Suprapubic skin (tissue), 4 donors: ENCODE results near the gene SLC25A29. TPM values are rescaled to one million over a fixed set of nuclear protein-coding genes. Genes with fewer than 3 reads are reported as not detected.
A peak's percentile ranks its signal among the peaks of the same experiment; 100 is the strongest.

ENCODE experiments used
- DNase-seq, 2 donors: peaks; one replicate each; pipeline ENCODE4 v3.0.0-alpha.2; 2019; ENCODE audit warnings: low spot score in 2 of 2
- H3K27ac ChIP-seq: fragments of 200-600 bp; sonication (generic); one replicate; pipeline ENCODE4 v1.5.1; 2019
- H3K27me3 ChIP-seq: fragments of 200-600 bp; sonication (generic); one replicate; pipeline ENCODE4 v1.5.1; 2019
- H3K36me3 ChIP-seq: fragments of 200-600 bp; sonication (generic); one replicate; pipeline ENCODE4 v1.5.1; 2019
- H3K4me1 ChIP-seq: fragments of 200-600 bp; sonication (generic); one replicate; pipeline ENCODE4 v1.5.1; 2019
- H3K4me3 ChIP-seq: fragments of 200-600 bp; sonication (generic); one replicate; pipeline ENCODE4 v1.5.1; 2019; ENCODE audit warnings: mild to moderate bottlenecking
- H3K9me3 ChIP-seq: fragments of 200-600 bp; sonication (generic); one replicate; pipeline ENCODE4 v1.5.1; 2019
- EP300 ChIP-seq: sonication (generic); formaldehyde crosslinking; IDR thresholded peaks from one replicate; pipeline ENCODE4 v1.6.1; 2017; ENCODE audit warnings: antibody characterized with exemption
- POLR2A ChIP-seq, 2 donors: fragments of 450-650 bp; IDR thresholded peaks; one replicate each; pipeline ENCODE4 v1.6.1; 2017; ENCODE audit warnings: antibody characterized with exemption in 2 of 2, mild to moderate bottlenecking in 2 of 2, moderate library complexity in 2 of 2
- POLR2AphosphoS5 ChIP-seq, 3 donors: sonication (generic); formaldehyde crosslinking; IDR thresholded peaks; one replicate each; pipeline ENCODE4 v1.6.1; 2017; ENCODE audit warnings: antibody characterized with exemption in 3 of 3
- WGBS: methylation state at CpG from one replicate; pipeline ENCODE4 v1.1.5; 2018; 5-methylcytosine and 5-hydroxymethylcytosine counted together
- total RNA-seq, 4 donors: library from RNA; depleted of rRNA; stranded (reverse); fragments of >200 nt; gene quantifications; one replicate each; pipeline ENCODE4 v1.1.0, GENCODE V29; 2016
- TF ChIP-seq, protein P1 (sequence below), 2 donors: fragments of 200-600 bp in 1 of 2; fragments of 450-650 bp in 1 of 2; sonication (generic) in 1 of 2; IDR thresholded peaks; one replicate each; pipeline ENCODE4 v1.5.1; 2016 to 2019; ENCODE audit warnings: antibody characterized with exemption in 2 of 2, mild to moderate bottlenecking in 1 of 2, moderate library complexity in 1 of 2

SLC25A29 gene
- total RNA-seq, 4 donors from 2014 or later: 88.1 to 254 (median 120) TPM

GRCh38 chr14:100246809-100247428, 59.3 kb downstream of the SLC25A29 start:
- no peaks in the 10 kb centered on the region for H3K36me3 ChIP-seq
- H3K27me3 ChIP-seq: no peaks in the 10 kb centered on the region
- DNase-seq: no peak
- H3K9me3 ChIP-seq: no peaks in the 10 kb centered on the region
- H3K4me1 ChIP-seq: peaks cover 73% of the 10 kb centered on the region
- WGBS: 27% methylated on average over 3 of the region's 3 CpGs
- H3K4me3 ChIP-seq: no peak overlapping the region
- TF ChIP-seq, protein P1, sequence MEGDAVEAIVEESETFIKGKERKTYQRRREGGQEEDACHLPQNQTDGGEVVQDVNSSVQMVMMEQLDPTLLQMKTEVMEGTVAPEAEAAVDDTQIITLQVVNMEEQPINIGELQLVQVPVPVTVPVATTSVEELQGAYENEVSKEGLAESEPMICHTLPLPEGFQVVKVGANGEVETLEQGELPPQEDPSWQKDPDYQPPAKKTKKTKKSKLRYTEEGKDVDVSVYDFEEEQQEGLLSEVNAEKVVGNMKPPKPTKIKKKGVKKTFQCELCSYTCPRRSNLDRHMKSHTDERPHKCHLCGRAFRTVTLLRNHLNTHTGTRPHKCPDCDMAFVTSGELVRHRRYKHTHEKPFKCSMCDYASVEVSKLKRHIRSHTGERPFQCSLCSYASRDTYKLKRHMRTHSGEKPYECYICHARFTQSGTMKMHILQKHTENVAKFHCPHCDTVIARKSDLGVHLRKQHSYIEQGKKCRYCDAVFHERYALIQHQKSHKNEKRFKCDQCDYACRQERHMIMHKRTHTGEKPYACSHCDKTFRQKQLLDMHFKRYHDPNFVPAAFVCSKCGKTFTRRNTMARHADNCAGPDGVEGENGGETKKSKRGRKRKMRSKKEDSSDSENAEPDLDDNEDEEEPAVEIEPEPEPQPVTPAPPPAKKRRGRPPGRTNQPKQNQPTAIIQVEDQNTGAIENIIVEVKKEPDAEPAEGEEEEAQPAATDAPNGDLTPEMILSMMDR (IDR thresholded peaks at IDR 0.05): peak; percentile 10 to 45
- no peak for TF ChIP-seq EP300
- no peak overlapping the region for H3K27ac ChIP-seq

- 80% methylated on average over 3 of the region's 3 CpGs for WGBS
- Histone ChIP-seq H3K4me1 (peaks cover 62% of the 10 kb centered on the region), H3K4me3 (no peak overlapping the region), H3K27me3 (no peaks in the 10 kb centered on the region), H3K27ac (no peak overlapping the region), H3K9me3 (no peaks in the 10 kb centered on the region), H3K36me3 (no peaks in the 10 kb centered on the region)
- no peak for DNase-seq
- TF ChIP-seq, protein P1 (IDR thresholded peaks at IDR 0.05): no peak
- no peak for TF ChIP-seq EP300
- no peak for TF ChIP-seq POLR2A (IDR thresholded peaks at IDR 0.05)
- TF ChIP-seq POLR2AphosphoS5 (IDR thresholded peaks at IDR 0.05): no peak
These were observed 63.2 kb downstream of the SLC25A29 start for GRCh38 chr14:100243020-100243419.

DNA sequence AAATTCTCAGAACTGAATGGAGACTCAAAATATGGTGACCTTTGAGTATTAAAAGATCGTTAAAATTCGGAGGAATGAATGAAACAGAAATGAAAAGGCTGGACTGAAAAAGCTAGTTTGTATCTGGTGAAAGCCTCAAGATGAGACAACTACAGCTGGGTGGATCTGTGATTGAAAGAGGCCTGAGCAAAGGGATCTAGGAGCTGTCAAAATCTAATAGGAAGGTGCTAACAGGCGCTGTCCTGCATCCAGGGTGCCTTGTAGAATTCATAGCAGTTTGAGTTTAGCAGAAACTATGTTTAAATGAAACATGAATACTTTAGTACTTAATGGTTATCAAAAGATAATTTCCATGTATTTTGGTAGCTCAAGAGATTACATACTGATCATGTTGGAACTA, 65.0 kb downstream of the SLC25A29 start:
- DNase-seq: no peak
- Histone ChIP-seq H3K9me3 (no peaks in the 10 kb centered on the region), H3K4me1 (peaks cover 63% of the 10 kb centered on the region), H3K36me3 (no peaks in the 10 kb centered on the region), H3K27me3 (no peaks in the 10 kb centered on the region), H3K4me3 (peak overlapping the region; percentile 100), H3K27ac (peak overlapping the region; percentile 100)
- TF ChIP-seq, protein P1 (IDR thresholded peaks at IDR 0.05): no peak
- TF ChIP-seq POLR2A (IDR thresholded peaks at IDR 0.05) (no peak), POLR2AphosphoS5 (IDR thresholded peaks at IDR 0.05) (no peak), EP300 (no peak)
- 35% methylated on average over 3 of the region's 3 CpGs for WGBS

Other genes starting within 250 kb of the SLC25A29 start
- gene EVL, start 241.0 kb downstream of the SLC25A29 start, total RNA-seq: 10 to 100 TPM; 48.8 to 80.0 (median 61.4) TPM
- gene DEGS2, start 146.8 kb downstream of the SLC25A29 start, total RNA-seq: 100 to 1,000 TPM in 3 of 4 donors, 10 to 100 TPM in 1; 78.9 to 130 (median 108) TPM
- gene YY1, start 67.3 kb downstream of the SLC25A29 start, total RNA-seq: 10 to 100 TPM; 42.1 to 56.3 (median 48.9) TPM
- 1 to 10 TPM in 1 of 4 donors, under 1 TPM in 1, not detected in 2; 0.30 to 1.4 TPM for gene SLC25A47, start 16.9 kb upstream of the SLC25A29 start, total RNA-seq
- gene WDR25, start 70.0 kb upstream of the SLC25A29 start, total RNA-seq: 10 to 100 TPM in 2 of 4 donors, 1 to 10 TPM in 2; 7.4 to 16.0 (median 10.6) TPM